GM18951 (cell line): ENCODE measurements around the gene SYNJ2.

Experiments used
- POLR2A ChIP-seq: IDR thresholded peaks from 4 replicates; pipeline ENCODE4 v1.6.1; 2011; ENCODE audit warnings: mild to moderate bottlenecking; ENCODE audit not compliant: insufficient read length, insufficient read depth; ENCODE audit errors: extremely low read depth
- in situ Hi-C: fragments of 300-500 bp; cut with MboI; formaldehyde crosslinking; loops from one replicate; pipeline ENCODE4 v1.12.0; 2022; ENCODE audit warnings: low sequenced_read_pairs, mixed read lengths, inconsistent platforms; ENCODE audit not compliant: unreplicated experiment

SYNJ2 gene

DNA sequence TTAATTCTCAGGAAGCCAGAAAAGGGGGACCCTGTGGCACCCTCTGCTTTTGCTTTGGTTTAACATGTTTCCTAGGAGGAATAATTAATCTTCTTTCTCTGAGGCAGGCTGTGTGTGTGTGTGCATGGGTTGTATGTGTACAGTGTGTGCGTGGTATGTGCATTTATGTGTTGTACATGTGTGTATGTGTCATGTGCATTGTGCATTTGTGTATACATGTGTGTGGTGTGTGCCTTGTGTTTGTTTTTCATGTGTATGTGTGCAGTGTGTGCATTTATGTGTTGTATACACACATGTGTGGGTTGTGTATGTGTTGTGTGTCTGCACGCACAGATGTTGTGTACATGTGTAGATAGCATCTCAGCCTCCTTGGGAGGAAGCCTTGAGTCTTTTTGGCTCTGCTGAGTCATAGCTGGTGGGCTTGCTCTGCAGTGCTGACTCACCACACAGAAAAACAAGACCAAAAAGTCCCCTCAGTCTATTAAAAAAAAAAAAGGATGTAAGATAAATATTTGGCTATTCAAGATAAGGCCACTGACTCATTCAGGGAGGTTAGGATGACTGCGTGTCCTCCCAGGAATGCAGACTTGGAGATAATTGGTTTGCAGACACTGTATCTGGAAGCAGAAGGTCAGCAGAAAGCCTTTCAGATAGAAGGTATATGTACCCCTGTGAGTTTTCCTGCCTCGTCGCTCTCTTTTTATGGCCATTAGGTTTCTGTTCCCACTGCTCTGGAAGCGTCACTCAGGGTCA is 58.6 kb downstream of the SYNJ2 start:
- in situ Hi-C loops = no loop called here
- TF ChIP-seq POLR2A = no peak

DNA sequence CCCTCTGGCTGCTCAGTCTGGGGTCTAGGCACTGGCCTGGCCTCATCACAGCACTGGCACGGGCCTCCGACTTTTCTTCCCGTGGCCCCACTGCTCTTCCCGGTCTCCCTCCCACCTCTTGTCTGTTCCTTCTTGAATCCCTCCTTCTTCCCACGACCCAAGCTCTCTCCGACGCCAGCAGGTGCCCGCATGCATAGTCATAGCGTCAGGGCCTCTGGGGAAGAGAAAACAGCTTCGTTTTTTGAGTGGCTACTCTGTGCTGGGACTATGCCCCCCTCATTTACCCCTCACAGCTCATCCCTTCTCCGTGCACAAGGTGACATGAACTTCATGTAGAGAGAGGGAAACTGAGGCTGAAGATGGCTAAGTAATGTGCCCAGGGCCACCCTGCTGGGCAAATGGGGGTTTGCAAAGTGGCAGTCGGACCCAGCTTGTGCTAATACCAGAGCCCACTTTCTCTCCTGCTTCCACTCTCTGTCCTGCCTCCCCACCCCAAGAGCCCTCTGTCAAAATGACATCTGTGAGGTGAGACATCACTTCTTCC is 59.2 kb downstream of the SYNJ2 start:
- TF ChIP-seq POLR2A = no peak
- in situ Hi-C loops = no loop called here

DNA sequence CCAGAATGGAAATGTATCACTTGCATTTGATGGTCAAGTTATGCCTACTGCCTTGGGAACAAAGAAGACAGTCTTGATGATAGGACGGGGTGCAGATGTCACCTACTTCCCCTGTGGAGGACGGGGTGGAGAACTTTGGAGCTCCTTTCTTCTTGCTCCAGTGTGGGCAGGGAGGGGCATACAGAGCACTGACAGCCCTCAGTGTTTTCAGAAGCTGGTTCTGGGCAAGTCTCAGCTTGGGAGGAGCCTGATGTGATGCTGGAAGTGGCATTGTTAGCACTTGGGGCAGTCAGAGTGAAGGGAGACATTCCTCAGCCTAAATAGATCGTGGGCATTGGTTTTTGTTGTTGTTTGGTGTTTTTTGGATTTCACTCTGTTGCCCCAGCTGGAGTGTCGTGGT is 59.7 kb downstream of the SYNJ2 start:
- in situ Hi-C loops = no loop called here
- no peak for TF ChIP-seq POLR2A

DNA sequence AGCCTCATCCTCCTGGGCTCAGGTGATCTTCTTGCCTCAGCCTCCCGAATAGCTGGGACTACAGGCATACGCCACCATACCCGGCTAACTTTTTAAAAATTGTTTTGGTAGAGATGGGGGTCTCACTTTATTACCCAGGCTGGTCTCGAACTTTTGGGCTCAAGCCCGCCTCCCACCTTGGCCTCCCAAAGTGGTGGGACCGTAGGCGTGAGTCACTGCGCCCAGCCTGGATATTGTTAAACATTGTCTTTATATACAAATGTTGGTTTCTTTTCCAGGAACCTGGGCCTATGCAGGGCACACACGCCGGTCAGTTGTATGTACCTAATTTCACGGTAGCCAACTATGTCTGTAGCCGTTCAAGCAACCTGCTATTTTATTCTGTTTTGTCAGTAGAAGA is 60.1 kb downstream of the SYNJ2 start:
- in situ Hi-C loops = no loop called here
- no peak for TF ChIP-seq POLR2A

DNA sequence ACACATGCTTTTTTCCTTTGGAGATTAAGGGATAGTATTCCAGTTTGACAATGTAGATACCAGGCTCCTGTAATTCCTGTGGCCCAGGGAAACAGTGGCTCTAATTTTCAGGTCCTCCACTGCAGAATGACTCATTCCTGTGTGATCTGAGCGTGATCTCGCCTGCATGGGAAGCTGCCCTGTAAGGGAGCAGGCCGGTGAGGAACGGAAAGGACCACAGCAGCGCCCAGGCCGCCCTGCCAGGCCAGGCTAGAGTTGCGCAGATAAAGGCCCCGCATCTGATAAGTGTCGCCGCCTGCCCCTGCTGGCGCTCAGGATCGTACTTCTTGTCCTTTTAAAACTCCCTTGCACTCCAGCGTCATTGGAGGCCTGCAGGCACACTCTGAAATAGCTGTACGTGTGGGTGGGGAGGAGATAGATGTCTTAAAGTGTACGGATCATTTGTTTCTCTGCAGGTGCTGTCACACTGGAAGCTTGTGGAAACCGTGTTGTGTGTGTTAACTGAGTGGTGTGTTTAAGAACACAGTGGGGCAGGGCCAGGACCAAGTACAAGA is 60.7 kb downstream of the SYNJ2 start:
- in situ Hi-C loops = no loop called here

DNA sequence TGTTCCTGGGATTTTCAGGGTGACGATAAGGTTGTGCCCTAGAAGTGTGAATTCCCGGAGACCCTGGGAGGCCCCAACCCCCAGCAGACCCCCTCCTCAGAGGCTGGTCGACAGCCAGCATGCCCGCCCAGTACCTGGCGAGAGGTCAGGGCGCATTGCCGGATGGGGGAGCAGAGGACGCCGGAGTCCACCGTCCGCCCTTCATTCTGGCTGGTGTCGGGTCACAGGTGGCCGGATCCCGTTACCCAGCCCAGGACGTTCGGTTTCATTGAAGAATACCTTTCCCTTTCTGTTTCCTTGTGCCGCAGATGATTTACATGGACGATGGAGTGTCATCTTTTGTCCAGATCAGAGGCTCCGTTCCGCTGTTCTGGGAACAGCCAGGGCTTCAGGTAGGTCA is 61.3 kb downstream of the SYNJ2 start:
- in situ Hi-C loops = no loop called here
- no peak for TF ChIP-seq POLR2A

More for the DNA sequence above, 60.7 kb downstream of the SYNJ2 start:
- TF ChIP-seq POLR2A = no peak

DNA sequence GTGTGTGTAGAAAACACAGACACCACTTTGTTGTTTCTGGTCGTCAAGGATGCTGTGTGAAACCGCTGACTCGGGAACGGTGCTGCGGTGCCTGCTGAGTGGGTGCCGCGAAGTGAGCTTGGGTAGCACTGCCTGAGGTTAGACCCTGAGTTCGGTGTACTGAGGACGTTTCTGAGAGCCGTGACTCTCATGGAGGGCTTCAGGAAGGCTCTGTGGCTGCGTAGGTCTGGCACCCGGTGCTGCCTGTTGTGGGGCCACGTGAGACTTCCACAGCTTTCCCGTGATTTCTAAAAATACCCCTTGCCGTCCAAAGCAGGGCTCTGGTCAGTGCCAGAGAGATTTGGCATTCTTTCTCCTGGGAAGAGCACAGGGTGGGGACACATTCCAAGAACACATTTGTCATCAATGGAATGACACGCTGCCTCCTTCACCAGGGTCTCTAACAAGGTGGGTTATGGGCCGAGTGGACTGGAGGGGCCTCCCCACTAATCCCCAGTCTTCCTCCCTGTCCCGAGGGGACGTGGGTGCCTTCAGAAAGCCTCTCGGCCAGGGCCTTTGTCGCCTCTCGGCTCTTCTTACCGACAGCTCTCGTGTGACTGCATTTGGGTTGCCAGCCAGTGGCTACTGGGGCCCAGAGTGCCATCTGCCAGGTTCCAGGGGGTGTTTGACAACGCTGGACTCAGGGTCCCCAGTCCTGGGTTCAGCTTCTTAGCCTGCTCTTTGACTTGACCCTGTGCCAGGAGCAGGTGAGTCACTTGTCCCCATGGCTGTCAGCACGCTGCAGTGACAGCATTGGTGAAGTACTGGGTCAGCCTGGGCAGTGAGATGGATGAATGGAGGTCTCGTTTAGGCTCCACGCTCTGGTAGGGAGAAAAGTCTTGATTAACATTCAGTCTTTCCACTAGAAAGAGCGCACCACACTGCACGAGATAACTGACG is 62.2 kb downstream of the SYNJ2 start:
- in situ Hi-C loops = no loop called here
- no peak for TF ChIP-seq POLR2A

DNA sequence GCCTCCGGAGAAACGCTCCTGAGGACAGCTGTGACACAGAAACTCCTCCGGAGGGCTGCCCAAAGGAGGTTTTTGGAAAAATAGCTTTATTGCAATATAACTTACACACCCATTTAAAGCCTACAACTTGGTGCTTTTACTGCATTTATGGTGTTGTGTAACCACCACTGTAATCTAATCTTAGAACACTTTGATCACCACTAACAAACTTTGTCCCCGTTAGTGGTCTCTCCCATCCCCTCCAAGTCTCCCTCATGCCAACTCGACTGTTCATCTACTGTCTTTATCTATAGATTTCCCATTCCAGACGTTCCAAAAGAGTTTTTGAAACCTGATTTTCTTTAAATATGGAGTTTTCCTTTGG is 62.8 kb downstream of the SYNJ2 start:
- TF ChIP-seq POLR2A = no peak
- in situ Hi-C loops = no loop called here

DNA sequence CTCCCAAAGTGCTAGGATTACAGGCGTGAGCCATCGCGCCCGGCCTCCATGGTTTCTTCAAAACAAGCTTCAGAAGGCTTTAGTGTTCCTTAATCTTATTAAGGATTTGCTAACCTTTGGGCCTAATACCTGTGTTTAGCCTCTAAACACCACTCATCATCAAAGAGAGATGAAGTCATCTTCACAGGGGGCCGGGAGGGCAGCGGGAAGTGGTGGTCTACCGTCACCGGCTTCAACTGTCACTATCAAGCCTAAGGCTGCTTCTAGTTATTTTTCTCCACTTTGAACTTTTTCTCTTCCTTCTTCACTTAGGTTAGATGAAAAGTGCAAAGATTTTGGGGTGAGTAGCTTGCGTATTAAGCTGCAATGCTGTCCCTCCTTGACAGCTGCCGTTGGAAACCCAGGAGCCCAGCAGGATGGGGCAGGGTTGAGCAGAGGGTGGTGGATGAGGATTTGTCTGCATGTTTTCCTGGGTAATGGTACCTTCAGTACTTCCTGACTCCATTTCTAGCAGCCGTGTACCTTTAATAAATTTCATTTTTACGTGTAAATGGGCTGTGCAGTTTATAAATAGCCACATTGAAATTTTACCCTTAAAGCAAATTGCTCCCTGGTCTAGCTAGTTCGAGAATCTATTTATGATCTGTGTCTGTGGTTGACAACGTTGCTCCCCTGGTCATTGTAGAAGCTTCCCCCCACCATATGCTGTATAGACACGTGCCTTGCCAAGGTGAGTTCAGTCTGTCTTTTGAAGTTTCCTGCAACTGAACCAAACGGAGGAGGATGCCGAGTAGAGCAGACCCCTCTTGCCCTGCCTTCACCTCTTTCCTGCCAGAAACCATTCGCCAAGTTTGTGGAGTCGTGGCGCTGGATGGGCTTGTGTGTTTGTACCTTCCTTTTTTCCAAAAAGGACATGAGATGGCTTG is 64.8 kb downstream of the SYNJ2 start:
- no peak for TF ChIP-seq POLR2A
- in situ Hi-C loops = no loop called here

DNA sequence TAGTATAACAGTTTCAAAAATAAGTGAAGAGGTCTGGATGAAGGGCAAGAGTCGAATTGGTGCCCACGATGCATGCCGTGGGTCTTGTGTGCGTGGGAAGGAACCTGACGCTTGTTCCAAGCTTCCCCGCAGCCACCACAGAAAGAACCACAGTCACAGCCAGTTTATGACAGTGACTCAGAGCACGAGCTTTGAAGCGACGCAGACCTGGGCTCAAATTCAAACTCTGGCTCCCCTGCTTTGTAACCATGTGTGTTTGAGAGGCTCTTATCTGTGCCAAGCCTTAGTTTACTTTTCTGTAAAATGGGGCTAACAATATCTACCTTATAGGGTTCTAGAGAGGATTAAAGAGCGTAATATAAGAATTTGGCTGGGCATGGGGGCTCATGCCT is 65.5 kb downstream of the SYNJ2 start:
- in situ Hi-C loops = no loop called here
- TF ChIP-seq POLR2A = no peak

DNA sequence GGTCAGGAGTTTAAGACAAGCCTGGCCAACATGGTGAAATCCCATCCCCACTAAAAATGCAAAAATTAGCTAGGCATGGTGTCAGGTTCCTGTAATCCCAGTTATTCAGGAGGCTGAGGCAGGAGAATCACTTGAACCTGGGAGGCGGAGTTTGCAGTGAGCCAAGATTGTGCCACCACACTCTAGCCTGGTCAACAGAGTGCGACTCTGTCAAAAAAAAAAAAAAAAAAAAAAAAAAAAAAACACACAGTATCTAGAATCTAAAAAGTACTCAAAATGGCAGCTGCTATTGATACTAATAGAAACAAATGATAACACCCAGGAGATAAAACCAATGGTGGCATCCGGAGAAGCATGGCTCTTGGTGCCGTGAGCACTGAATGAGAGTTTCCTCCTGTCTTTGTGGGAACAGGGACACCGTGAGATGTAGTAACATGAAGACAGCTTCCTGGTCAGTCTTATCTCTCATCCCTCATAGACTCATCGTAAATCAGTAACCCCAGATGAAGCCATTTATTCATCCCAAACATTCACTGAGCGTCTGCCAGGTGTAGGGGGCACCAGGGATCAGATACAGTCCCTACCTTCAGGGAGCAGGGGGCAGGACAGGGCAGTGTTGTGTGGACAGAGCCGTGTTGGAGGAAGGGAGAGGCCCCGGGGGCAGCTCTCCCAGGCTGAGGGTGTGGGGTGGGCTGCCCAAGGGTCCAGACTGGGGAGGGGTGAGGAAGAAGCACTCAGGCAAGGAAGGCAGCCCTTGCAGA is 66.1 kb downstream of the SYNJ2 start:
- in situ Hi-C loops = no loop called here
- no peak for TF ChIP-seq POLR2A

DNA sequence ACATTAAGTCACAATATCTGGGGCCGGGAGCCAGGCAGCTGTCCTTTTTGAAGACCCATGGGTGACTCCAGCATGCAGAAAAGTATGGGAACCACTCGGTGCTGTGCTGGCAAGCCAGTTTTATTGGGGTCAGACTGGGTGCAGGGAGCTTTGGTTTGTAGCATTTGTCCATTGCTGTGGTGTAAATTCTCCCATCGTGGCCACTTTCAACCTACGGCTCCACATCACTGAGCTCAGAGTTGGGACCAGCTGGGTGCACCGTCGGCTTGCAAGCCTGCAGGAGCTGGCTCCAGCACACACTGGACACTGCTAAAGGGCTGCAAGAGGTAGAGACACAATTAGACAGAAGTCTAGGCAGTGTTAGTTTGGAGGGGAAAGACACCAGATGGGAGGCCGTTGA is 66.9 kb downstream of the SYNJ2 start:
- in situ Hi-C loops = no loop called here
- TF ChIP-seq POLR2A = no peak
